T-helper 17 cell (primary cell): ENCODE data around the gene ME3. TPM values are rescaled to one million over a fixed set of nuclear protein-coding genes. Genes with fewer than 3 reads are reported as not detected.

ENCODE experiments used
- ATAC-seq: fragments of 150-1000 bp; cut with Tn5 transposase; 2 replicates; pipeline ENCODE4 v1.10.0; 2021; ENCODE audit warnings: mild to moderate bottlenecking, moderate library complexity
- DNase-seq, 3 donors: peaks; one replicate each; pipeline versions ENCODE4 v3.0.0 to v3.0.0-alpha.2; 2020 to 2021
- H3K9me3 ChIP-seq: one replicate; pipeline ENCODE4 v1.7.0; 2013; ENCODE audit warnings: low read length, mild to moderate bottlenecking; ENCODE audit not compliant: control insufficient read depth, poor library complexity, severe bottlenecking
- H3K27ac Mint-ChIP-seq: one replicate; pipeline ENCODE4 v1.8.0; 2022; ENCODE audit warnings: mild to moderate bottlenecking, moderate library complexity, mixed read lengths
- H3K27me3 Mint-ChIP-seq: one replicate; pipeline ENCODE4 v1.8.0; 2022; ENCODE audit warnings: mixed read lengths
- H3K36me3 Mint-ChIP-seq: one replicate; pipeline ENCODE4 v1.8.0; 2022; ENCODE audit warnings: low read depth, mixed read lengths
- H3K4me1 Mint-ChIP-seq: one replicate; pipeline ENCODE4 v1.8.0; 2022; ENCODE audit warnings: mild to moderate bottlenecking, mixed read lengths
- H3K4me3 Mint-ChIP-seq: one replicate; pipeline ENCODE4 v1.8.0; 2022; ENCODE audit warnings: mild to moderate bottlenecking, moderate library complexity, mixed read lengths
- total RNA-seq, 4 donors: library from RNA in 2 of 4; stranded (reverse) in 2 of 4; gene quantifications; one replicate each; pipeline ENCODE4 v1.2.3 and lab custom pipeline; 2022 to 2026

The ME3 gene
- total RNA-seq, 2 donors from 2014 or later = 2.7 to 3.3 TPM

- ATAC-seq = no peak
- H3K9me3 ChIP-seq = no peaks in the 10 kb centered on the region
- Mint-ChIP-seq H3K27ac (no peak overlapping the region), H3K27me3 (no peaks in the 10 kb centered on the region), H3K4me3 (no peak overlapping the region), H3K4me1 (no peaks in the 10 kb centered on the region), H3K36me3 (no peaks in the 10 kb centered on the region)
- DNase-seq = no peak
Measured at GRCh38 chr11:86636275-86636674, 36.1 kb downstream of the ME3 start.

DNA sequence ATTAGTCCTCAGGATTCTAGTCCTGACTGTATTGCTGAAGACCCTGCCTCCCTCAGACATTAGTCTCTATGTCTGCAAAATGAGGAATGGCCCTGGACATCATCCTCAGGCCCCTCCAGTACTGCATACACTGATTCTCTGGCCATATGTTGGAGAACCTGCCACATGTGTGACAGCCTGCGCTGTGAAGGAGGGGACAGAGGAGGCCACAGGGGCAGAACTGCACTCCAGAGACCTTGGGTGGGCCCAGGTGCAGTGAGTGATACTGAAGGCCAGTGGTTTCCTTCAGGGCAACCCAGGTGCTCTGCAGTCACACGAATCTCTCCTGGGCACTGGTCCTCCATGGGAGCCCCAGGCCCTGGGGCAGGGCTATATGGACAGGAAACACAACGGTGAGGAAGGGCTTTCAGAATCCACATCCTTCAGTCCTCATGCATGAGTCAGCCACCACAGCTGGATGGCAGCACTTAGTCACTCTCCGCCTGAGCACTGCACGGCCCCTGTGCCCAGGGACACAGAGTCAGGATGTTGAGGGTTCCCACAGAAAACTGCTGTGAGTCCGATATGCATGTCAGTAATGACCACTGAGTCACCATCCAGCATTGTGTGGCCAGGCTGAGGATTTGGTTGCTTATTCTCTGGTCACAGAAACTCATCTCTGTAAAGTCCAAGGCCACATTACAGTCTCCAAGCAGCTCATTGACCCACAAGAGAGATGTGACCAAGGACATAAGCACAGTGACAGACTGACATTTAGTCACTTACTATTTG is 39.7 kb downstream of the ME3 start:
- H3K9me3 ChIP-seq = no peaks in the 10 kb centered on the region
- no peak for ATAC-seq
- Mint-ChIP-seq H3K27me3 (peaks cover 6% of the 10 kb centered on the region), H3K4me3 (no peak overlapping the region), H3K4me1 (peaks cover 2% of the 10 kb centered on the region), H3K36me3 (no peaks in the 10 kb centered on the region), H3K27ac (no peak overlapping the region)
- no peak for DNase-seq

GRCh38 chr11:86630229-86630981 is 42.0 kb downstream of the ME3 start:
- Mint-ChIP-seq H3K4me1 (peaks cover 2% of the 10 kb centered on the region), H3K4me3 (no peak overlapping the region), H3K27me3 (peaks cover 6% of the 10 kb centered on the region), H3K27ac (no peak overlapping the region), H3K36me3 (no peaks in the 10 kb centered on the region)
- no peaks in the 10 kb centered on the region for H3K9me3 ChIP-seq
- ATAC-seq (no peak), DNase-seq (no peak)

- H3K9me3 ChIP-seq = no peaks in the 10 kb centered on the region
- DNase-seq = no peak
- no peak for ATAC-seq
- Mint-ChIP-seq H3K36me3 (no peaks in the 10 kb centered on the region), H3K4me3 (no peak overlapping the region), H3K27ac (no peak overlapping the region), H3K4me1 (peaks cover 2% of the 10 kb centered on the region), H3K27me3 (peaks cover 10% of the 10 kb centered on the region)
Measured at GRCh38 chr11:86629045-86629706, 43.2 kb downstream of the ME3 start.

- H3K27ac Mint-ChIP-seq = no peak overlapping the region
- no peaks in the 10 kb centered on the region for H3K9me3 ChIP-seq
- H3K4me3 Mint-ChIP-seq = no peak overlapping the region
- H3K36me3 Mint-ChIP-seq = no peaks in the 10 kb centered on the region
- ATAC-seq (no peak), DNase-seq (no peak)
- H3K27me3 Mint-ChIP-seq = peaks cover 16% of the 10 kb centered on the region
- peaks cover 2% of the 10 kb centered on the region for H3K4me1 Mint-ChIP-seq
Measured at GRCh38 chr11:86627776-86628455, 44.5 kb downstream of the ME3 start.

GRCh38 chr11:86625981-86626380 is 46.4 kb downstream of the ME3 start:
- H3K27ac Mint-ChIP-seq = no peak overlapping the region
- peaks cover 16% of the 10 kb centered on the region for H3K27me3 Mint-ChIP-seq
- peaks cover 2% of the 10 kb centered on the region for H3K4me1 Mint-ChIP-seq
- H3K36me3 Mint-ChIP-seq = no peaks in the 10 kb centered on the region
- no peak for ATAC-seq
- no peak for DNase-seq
- no peak overlapping the region for H3K4me3 Mint-ChIP-seq
- H3K9me3 ChIP-seq = no peaks in the 10 kb centered on the region

- H3K27me3 Mint-ChIP-seq = peaks cover 14% of the 10 kb centered on the region
- no peaks in the 10 kb centered on the region for H3K9me3 ChIP-seq
- H3K4me3 Mint-ChIP-seq = no peak overlapping the region
- H3K36me3 Mint-ChIP-seq = no peaks in the 10 kb centered on the region
- DNase-seq (no peak), ATAC-seq (no peak)
- no peak overlapping the region for H3K27ac Mint-ChIP-seq
- no peaks in the 10 kb centered on the region for H3K4me1 Mint-ChIP-seq
Measured at GRCh38 chr11:86625544-86625943, 46.9 kb downstream of the ME3 start.

DNA sequence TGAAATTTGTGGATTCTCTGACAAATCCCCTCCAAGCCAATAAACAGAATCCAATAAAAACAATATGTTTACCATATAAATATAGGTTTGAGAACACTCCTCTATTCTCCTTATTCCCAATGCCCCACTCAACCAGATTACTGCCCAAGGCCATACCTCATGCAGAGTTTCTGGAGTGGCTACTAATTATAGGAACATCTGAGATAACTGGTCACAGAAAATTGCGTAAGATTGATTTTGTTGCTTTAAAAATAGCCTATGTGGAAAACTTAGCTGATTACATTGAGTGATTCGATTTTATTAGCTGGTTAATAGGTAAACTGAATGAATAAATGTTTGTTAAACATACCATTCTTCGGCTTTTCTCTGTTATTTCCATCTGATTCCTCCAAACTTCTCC is 48.0 kb downstream of the ME3 start:
- Mint-ChIP-seq H3K4me3 (no peak overlapping the region), H3K36me3 (no peaks in the 10 kb centered on the region), H3K27me3 (peaks cover 11% of the 10 kb centered on the region), H3K27ac (no peak overlapping the region), H3K4me1 (no peaks in the 10 kb centered on the region)
- DNase-seq (no peak), ATAC-seq (no peak)
- no peaks in the 10 kb centered on the region for H3K9me3 ChIP-seq

DNA sequence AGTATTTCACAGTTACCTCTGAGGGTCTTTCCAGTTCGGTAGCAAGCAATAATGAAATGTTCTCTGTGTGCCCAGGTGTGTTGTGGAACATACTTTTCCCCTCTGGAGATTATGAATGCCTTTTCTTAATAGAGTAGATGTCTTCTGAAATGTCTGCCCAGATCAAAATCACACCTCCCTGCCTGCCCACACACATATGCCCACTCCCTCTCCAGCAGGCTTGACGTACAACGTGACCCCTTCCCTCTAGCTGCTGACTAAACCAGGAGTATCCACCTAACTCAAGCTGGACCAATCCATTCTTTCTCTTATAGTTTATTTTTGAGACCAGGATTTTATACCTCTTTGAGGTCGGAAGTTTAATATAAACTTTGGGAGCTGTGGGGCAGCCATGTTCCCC is 48.7 kb downstream of the ME3 start:
- DNase-seq (no peak), ATAC-seq (no peak)
- Mint-ChIP-seq H3K27me3 (peaks cover 11% of the 10 kb centered on the region), H3K4me1 (no peaks in the 10 kb centered on the region), H3K27ac (no peak overlapping the region), H3K36me3 (no peaks in the 10 kb centered on the region), H3K4me3 (no peak overlapping the region)
- no peaks in the 10 kb centered on the region for H3K9me3 ChIP-seq

DNA sequence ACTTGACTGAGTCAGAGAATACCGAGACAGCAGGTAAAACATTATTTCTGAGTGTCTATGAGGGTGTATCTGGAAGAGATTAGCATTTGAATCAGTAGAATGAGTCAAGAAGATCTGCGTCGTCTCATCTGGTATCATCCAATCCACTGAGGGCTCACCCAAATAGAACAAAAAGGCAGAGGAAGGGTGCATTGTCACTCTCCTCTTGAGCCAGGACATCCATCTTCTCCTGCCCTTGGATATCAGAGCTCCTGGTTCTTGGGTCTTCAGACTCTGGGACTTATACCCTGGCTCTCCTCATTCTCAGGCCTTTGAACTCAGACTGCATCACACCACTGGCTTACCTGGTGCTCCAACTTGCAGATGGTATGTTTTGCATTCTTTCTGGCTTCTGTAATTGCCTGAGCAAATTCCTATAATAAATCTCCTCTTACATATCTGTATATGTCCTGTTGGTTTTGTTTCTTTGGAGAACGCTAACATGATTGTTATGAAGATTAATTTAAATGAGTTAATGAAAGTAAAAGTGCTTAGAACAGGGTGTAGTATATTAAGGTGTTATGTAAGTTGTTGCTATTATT is 49.3 kb downstream of the ME3 start:
- DNase-seq (no peak), ATAC-seq (no peak)
- Mint-ChIP-seq H3K27ac (no peak overlapping the region), H3K4me1 (no peaks in the 10 kb centered on the region), H3K4me3 (no peak overlapping the region), H3K36me3 (no peaks in the 10 kb centered on the region), H3K27me3 (peaks cover 11% of the 10 kb centered on the region)
- H3K9me3 ChIP-seq = no peaks in the 10 kb centered on the region

DNA sequence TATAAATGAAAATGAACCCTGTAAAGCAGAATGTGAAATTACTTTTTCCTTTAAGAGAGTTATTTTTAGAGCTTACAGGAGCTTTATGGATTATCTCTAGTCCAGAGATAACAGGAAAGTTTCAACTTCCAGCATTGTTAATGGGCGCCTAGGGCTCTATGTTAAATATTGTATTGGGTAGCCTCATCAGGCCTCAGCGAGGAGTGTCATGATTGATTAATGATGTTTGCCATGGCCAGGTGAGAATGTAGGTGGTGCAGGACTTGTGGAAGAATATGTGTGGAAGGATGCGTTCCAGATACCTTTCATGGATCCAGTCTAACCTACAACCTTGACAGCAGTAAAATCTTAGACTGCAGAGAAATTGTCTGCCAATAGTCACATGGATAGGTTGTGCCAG is 50.6 kb downstream of the ME3 start:
- H3K9me3 ChIP-seq = peaks cover 5% of the 10 kb centered on the region
- Mint-ChIP-seq H3K36me3 (no peaks in the 10 kb centered on the region), H3K4me3 (no peak overlapping the region), H3K27ac (no peak overlapping the region), H3K4me1 (no peaks in the 10 kb centered on the region), H3K27me3 (peaks cover 11% of the 10 kb centered on the region)
- DNase-seq (no peak), ATAC-seq (no peak)

- no peak overlapping the region for H3K27ac Mint-ChIP-seq
- no peak for ATAC-seq
- peaks cover 11% of the 10 kb centered on the region for H3K27me3 Mint-ChIP-seq
- H3K36me3 Mint-ChIP-seq = no peaks in the 10 kb centered on the region
- H3K4me1 Mint-ChIP-seq = no peaks in the 10 kb centered on the region
- DNase-seq = no peak
- no peak overlapping the region for H3K4me3 Mint-ChIP-seq
- H3K9me3 ChIP-seq = peaks cover 5% of the 10 kb centered on the region
Measured at GRCh38 chr11:86620891-86621521, 51.4 kb downstream of the ME3 start.
